ENCODE data around the gene SIGLEC14.

Gene SIGLEC14

DNA sequence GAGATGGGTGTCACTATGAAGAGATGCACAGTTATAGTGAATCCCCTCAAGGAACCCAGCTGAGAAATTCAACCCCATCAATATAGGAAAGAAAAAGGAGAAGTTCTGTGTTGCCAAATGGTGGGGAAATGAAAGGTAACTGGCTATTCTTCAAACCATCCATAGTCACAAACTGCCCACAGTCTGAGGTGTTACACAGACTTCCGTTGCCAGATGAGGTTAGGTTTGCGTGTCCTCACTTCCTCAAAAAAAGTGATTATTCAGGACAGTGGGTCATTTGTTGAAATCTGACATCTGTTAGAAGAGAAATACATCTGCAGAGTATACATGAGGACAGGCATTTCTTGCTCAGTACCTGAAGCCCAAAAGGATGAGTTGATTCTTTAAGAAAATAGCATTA is 25.4 kb downstream of the SIGLEC14 start:
- no peak for DNase-seq (ENCODE audit: low read depth, low spot score)

DNA sequence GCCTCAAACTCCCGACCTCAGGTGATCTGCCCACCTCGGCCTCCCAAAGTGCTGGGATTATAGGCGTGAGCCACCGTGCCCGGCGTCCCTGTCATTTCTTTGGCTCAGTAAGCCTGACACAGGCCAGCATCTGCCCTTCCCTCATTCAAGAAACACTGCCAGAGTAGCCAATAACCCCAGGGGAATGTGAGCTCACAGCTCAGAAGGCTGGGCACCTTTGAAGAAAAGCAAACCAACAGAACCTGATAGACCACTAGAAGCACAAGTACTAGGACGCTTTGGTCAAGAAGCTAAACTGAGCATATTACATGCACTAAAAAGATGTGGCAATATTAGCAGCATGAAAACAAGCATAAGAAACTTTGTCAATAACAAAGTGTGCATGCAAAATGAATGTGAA is 30.6 kb downstream of the SIGLEC14 start:
- DNase-seq (ENCODE audit: low read depth, low spot score): no peak

DNA sequence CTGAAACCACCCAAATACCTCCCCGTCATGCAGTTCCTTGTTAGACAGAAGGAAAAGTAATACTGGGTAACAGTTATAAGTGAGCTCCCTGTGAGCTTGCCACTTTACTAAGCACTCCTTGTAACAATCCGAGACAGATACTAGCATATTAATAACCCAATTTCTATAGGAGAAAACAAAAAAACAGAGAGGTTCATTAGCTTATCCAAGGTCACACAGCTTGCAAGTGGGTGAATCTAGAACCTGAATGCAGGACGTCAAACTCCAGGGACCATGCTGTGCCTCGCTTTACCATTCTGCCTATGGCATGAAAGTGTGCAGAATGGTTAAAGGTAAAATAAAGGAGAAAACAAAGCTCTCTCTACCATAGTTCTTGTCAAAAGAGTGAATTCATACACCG is 31.8 kb downstream of the SIGLEC14 start:
- DNase-seq (ENCODE audit: low read depth, low spot score): no peak

DNA sequence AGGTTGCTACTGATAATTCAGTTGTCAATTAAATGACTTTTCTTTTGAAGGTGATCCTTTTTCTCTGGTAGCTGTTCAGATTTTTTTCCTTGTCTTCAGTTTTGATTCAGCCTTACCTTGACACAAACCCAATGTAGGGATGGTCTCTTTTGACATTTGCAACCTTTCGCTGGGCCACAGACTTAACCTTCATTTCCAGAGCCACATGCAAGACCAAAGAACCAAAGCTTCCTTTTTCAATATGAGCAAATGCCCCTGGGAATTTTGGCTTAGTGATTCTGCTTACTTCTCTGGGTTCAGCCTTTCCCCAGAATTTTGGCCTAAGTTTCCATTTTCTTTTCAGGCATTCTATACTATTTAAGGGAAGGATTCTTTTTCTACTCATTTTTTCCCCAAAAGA is 36.0 kb downstream of the SIGLEC14 start:
- DNase-seq (ENCODE audit: low read depth, low spot score): no peak

DNA sequence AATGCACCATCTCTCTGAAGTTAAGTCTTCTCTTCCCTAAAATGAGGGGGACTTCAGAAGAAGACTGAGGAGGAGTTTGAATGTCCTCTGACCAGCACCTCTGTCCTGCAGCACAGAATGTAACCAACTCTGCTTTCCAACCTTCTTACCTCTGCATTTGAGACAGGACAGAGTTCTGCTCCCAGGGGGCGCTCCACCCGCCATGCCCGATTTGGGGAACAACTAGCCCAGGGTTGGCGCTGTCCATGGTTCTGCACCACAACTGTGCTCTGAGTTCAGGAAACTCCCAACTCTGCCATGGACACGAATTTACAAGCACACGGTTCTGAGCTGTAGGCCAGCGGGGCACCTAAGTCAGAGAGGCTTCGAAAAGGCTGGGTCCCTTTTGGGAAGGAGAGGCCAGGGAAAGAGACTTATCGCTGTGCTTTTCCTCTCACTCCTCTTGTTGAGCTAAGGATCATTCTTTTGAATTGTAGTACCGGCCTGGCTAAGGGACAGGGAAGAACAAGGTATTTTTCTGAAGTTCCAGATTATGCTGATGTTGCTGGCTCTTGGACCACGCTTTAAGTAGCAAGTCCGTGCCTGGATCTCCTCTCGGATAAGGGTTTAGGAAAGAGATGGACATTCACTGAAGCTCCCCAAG is 38.6 kb downstream of the SIGLEC14 start:
- DNase-seq (ENCODE audit: low read depth, low spot score): no peak

DNA sequence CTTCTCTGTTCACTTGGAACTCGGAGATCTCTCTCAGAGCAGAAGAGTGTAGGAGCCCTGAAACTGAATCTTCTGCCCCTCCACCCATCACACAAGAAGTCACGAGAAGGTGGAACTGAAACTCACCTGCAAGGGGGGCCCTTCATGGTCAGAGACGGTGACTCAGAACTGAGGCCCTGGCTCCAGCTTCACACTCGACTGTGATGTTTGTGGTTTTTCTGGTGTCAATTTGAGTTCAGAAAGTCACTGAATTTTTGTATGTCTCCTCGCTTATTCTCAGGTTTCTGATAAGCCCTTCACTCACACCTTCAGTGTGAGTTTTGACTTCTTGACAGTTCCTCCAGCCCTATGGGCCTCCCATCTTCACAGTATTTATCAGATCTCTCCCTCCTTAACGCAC is 39.5 kb downstream of the SIGLEC14 start:
- no peak for DNase-seq (ENCODE audit: low read depth, low spot score)

DNA sequence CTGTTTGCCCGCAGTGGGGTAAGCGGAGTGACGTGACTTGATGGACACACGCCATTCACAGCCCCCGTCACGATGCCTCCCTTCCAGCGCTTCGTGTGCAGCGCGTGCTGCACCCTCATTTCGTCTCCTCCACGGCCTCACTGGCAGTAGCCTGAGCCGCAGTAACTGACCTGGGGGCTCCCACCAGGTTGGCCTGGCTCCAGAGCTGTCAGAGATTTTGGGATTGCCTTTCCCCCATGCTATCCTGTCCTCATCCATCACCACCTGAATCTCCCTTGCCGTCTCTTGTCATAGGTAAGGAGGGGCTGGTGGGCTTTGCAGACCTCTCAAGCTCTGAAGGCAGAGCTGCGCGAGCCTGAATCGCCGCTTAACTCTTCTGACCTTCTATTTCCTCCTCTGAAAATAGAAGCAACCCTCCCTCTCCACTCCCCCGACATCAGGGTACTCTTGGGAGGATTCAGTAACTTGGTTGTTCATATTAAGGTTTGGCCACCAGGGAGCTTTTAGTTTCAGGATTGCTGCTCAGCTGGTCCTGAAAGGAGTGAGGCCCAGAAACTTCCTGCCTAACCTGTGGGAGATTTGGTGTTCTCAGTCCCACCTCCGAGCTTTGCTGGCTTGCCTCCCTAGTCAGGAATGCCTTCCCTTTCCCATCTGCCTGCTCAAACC is 44.3 kb downstream of the SIGLEC14 start:
- no peak for DNase-seq (ENCODE audit: low read depth, low spot score)

DNA sequence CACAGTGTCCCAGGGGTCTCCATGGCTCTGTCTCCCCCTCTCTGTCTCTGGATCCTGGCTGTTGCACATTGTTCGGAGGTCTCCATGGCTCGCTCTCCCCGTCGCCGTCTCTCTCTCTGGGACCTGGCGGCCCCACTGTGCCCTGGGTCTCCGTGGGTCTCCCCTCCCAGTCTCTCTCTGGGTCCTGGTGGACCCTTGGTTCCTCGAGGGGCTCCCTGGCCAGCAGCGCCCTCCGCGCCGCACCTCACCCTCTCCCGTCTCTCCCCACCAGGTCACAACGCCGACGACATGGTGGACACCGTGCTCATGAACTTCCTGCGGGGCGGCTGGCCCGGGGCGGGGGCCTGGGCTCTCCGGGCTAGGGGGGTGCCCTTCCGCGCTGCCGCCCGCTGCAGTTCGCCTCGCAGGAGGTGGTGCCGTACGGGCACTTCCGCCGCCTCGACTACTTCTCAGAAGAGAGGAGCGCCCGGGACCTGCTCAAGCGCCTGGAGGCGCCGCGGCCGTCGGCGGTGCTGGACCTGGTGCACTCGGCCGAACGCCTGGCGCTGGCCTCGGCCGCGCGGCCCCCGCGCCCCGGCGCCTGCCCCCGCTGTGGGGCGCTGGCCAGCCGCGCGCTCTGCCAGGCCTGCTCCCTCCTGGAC is 45.6 kb downstream of the SIGLEC14 start:
- DNase-seq (ENCODE audit: low read depth, low spot score): no peak

DNA sequence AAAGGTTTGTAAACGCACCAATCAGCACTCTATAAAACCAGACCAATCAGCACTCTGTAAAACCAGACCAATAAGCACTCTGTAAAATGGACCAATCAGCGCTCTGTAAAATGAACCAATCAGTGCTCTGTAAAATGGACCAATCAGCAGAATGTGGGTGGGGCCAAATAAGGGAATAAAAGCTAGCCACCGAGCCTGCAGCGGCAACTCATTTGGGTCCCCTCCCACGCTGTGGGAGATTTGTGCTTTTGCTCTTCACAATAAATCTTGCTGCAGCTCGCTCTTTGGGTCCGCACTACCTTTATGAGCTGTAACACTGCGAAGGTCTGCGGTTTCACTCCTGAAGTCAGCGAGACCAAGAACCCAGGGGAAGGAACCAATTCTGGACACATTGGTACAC is 47.5 kb downstream of the SIGLEC14 start:
- DNase-seq (ENCODE audit: low read depth, low spot score): no peak

DNA sequence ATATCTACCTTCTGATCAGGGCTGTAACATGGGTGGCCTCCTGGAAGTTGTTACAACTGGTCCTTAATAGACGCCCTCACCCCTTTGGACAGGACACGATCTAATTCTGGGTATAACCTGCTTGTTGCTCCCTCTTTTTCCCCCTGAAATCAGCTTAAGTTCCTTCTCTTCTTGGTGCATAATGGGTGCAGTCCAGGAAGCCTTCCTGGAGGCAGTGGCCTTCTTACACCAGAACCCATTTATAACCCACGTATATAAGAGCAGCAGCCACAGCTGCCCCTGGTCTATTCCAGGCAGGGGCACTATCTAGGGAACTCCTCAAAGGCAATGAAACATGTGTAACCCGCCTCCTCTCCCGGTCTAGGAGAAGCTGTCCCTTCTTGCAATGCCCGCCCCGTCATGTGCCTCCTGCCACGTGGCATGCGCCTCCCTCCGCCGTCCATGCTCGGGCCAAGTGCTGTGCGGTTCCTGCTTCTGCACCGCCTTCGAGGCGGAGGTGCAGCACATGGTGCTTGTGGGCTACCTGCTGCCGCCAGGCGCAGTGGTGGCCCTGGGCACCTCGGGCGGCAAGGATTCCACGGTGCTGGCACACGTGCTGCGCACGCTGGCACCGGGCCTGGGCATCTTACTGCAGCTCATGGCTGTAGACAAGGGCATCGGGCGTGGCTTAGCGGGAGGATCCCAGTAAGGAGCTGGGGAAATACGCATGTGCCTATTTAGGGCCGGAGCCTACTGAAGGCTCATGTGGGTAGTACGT is 48.3 kb downstream of the SIGLEC14 start:
- no peak for DNase-seq (ENCODE audit: low read depth, low spot score)

DNA sequence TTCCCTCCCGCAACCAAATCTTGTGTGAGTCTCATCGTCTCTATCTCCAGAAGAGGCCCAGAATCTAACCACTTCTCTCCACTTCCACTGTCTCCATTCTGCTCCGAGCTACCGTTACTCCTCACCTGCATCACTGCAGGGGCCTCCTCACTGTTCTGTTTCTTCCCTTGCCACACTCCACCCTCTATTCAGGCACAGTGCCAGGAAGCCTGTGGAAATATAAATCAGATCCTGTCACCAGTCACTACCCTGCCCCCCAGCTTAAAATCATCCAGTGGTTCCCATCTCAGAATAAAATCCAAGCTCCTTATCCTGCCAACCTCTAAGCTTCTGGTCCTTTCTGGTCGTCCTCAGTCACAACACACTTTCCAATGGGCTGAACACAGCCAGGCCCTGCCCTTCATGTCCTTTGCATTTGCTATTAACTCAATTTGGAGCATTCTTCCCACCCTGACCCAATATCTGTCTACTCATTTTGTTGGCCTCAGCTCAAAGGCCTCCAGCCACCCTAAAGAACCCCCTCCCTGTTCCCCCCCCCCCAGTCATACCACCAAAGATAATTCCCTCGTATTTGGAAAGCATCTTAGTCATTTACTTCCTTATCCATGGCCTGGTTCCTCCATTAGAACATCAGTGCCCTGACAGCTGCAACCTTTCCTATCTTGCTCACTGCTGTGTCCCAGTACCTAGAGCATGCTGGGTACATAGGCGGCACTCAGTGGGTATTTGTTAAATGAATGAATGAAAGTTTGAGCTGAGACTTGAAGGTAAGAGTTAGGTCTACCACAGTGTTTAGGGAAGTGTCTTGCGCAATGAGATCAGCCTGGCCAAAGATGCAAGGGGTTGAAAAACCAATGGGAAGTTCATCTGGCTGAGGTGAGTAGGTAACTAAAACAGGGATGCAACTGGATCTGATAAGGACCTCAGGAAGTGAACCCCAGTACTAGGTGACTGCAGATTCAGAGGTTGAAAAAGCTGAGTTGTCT is 51.1 kb downstream of the SIGLEC14 start:
- no peak for DNase-seq (ENCODE audit: low read depth, low spot score)

DNA sequence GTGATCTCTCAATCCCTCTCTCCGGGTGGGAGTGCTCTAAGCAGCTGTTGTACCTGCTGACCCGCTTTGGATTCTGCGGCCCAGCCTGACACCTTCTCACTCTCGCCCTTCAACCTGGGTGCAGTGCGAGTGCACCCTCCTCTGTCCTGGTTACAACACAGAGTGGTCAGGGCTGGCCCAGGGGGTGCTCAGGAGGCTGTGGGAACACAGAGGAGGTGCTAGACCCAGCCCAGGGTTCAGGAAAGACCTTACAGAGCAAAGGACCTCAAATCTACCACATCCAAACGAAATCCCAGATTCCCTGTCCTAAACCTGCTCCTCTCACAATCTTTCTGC is 51.9 kb downstream of the SIGLEC14 start:
- no peak for DNase-seq (ENCODE audit: low read depth, low spot score)

DNA sequence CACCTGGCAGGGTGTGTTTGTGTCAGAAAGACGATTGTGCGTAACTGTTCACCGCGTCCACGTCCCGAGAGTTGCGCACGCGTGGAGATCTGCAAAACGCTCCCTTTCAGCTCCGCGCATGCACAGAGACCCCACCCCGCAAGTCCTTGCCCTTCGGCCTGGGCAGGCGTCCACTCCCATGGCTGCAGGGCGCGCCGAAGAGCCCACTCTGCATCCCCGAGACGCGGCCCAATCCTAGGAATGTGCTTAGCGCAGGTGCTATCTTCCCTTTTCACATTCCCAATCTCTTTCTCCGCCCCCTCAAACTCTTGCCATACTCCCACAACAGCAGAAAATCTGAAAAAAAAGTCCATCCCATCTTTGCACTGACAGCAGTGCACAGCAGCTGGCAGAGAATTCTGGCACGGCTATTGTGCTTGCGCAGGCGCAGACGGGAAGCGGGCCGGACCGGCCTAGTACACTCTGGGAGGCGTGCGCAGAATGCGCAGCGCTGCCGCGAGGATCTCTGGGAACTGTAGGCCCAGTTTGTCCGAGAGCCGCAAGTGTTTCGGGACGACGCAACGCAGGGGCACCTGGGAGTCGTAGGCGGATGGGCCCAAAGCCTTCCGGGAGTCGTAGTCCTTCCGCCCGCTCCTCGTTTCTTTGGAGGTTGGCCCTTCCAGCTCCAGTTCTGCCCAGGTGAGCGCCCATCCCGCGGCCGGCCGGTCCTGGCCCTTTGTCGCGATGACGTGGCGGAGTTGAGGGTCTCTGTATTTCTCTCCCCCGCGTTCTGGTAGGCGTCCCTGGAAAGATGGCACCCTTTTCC is 52.5 kb downstream of the SIGLEC14 start:
- DNase-seq (ENCODE audit: low read depth, low spot score): peak; percentile 91

DNA sequence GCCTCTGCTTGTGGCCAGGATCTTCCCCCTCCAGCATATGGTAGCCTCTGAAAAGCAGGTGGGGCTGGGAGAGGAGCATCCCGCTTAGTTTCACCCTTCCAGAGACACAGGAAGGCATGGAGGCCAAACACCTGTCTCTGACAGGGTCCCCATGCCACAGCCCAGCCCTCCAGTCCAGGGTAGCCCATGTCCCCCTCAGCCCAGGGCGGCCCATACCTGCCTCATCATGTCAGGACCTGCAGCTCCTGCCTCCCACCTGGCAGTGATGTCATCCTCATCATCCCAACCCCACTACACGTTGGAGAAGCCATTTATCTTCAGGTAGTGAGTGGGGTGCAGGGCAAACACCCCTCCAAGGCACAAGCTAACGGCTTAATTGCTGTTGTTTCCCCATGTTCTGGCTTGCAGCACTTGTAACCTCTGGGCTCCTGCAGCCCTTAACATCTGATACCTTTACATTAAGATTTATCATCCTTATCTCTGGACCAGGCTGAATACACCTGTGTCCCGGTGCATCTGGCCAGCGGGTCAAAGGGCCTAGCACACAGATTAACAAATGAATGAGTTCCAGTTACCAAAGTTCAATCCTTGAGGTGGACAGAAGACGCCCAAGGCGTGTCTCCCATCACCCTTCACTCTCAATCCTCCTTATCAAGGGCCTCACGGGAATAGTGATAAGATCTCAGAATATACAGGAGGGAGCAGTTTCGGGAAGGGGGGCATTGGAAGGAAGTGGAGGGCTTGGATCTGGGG is 53.3 kb downstream of the SIGLEC14 start:
- DNase-seq (ENCODE audit: low read depth, low spot score): no peak
